ENCODE results near the gene HARS1.
"Not testable (repeated sequence)": the region's sequence is repeated elsewhere in the genome, so short reads cannot be mapped to it uniquely, and the experiment has no call there.

- TF ChIP-seq TAF1 (IDR thresholded peaks at IDR 0.05; ENCODE audit: low read depth, low read length); POLR2A (IDR thresholded peaks at IDR 0.05; ENCODE audit: low read depth, low read length); POLR2AphosphoS5 (IDR thresholded peaks at IDR 0.05; ENCODE audit: low read depth, low read length); POU2F2 (IDR thresholded peaks at IDR 0.05; ENCODE audit: low read depth, low read length); PAX5 (IDR thresholded peaks at IDR 0.05; ENCODE audit: insufficient read depth, low read length, severe bottlenecking): not testable (repeated sequence)
These were observed 30.8 kb downstream of the HARS1 start for GRCh38 chr5:140660371-140660770.

Measured in GM12891 (cell line).